Measurements from ENCODE around the gene EFNB1.

The EFNB1 gene

GRCh38 chrX:68834371-68835103 is 5.7 kb downstream of the EFNB1 start:
- H3K4me3 Mint-ChIP-seq, result peak overlapping the region; percentile 44
- DNase-seq, result no peak
- H3K9me3 Mint-ChIP-seq, result peaks cover 37% of the 10 kb centered on the region

GRCh38 chrX:68835104-68835442 is 6.3 kb downstream of the EFNB1 start:
- Mint-ChIP-seq H3K27ac (no peak overlapping the region), H3K9me3 (peaks cover 37% of the 10 kb centered on the region), H3K4me1 (peaks cover 63% of the 10 kb centered on the region), H3K36me3 (ENCODE audit: low read depth) (peaks cover 12% of the 10 kb centered on the region), H3K4me3 (no peak overlapping the region), H3K27me3 (ENCODE audit: low read depth, poor library complexity) (peaks cover 2% of the 10 kb centered on the region)
- no peak for DNase-seq
- no peak for TF ChIP-seq CTCF (IDR thresholded peaks at IDR 0.05)

More at GRCh38 chrX:68834371-68835103, 5.7 kb downstream of the EFNB1 start:
- Mint-ChIP-seq H3K27ac (no peak overlapping the region), H3K27me3 (ENCODE audit: low read depth, poor library complexity) (peaks cover 2% of the 10 kb centered on the region), H3K4me1 (peaks cover 63% of the 10 kb centered on the region), H3K36me3 (ENCODE audit: low read depth) (peaks cover 12% of the 10 kb centered on the region)
- no peak for TF ChIP-seq CTCF (IDR thresholded peaks at IDR 0.05)

GRCh38 chrX:68835468-68835867 is 6.6 kb downstream of the EFNB1 start:
- H3K4me1 Mint-ChIP-seq, result peaks cover 63% of the 10 kb centered on the region
- H3K27ac Mint-ChIP-seq, result no peak overlapping the region
- H3K27me3 Mint-ChIP-seq (ENCODE audit: low read depth, poor library complexity), result peaks cover 2% of the 10 kb centered on the region
- no peak for TF ChIP-seq CTCF (IDR thresholded peaks at IDR 0.05)
- DNase-seq, result no peak
- no peak overlapping the region for H3K4me3 Mint-ChIP-seq
- H3K36me3 Mint-ChIP-seq (ENCODE audit: low read depth), result peaks cover 16% of the 10 kb centered on the region
- H3K9me3 Mint-ChIP-seq, result peaks cover 40% of the 10 kb centered on the region

GRCh38 chrX:68837119-68837518 is 8.3 kb downstream of the EFNB1 start:
- H3K9me3 Mint-ChIP-seq, result peaks cover 43% of the 10 kb centered on the region
- H3K36me3 Mint-ChIP-seq (ENCODE audit: low read depth), result peaks cover 26% of the 10 kb centered on the region
- no peak for TF ChIP-seq CTCF (IDR thresholded peaks at IDR 0.05)
- peak overlapping the region; percentile 39 for H3K4me3 Mint-ChIP-seq
- no peak for DNase-seq
- H3K27me3 Mint-ChIP-seq (ENCODE audit: low read depth, poor library complexity), result peaks cover 2% of the 10 kb centered on the region
- peaks cover 57% of the 10 kb centered on the region for H3K4me1 Mint-ChIP-seq
- peak overlapping the region; percentile 12 for H3K27ac Mint-ChIP-seq

- peaks cover 38% of the 10 kb centered on the region for H3K9me3 Mint-ChIP-seq
- H3K4me1 Mint-ChIP-seq, result peaks cover 56% of the 10 kb centered on the region
- no peak for TF ChIP-seq CTCF (IDR thresholded peaks at IDR 0.05)
- no peak overlapping the region for H3K27ac Mint-ChIP-seq
- H3K27me3 Mint-ChIP-seq (ENCODE audit: low read depth, poor library complexity), result peaks cover 2% of the 10 kb centered on the region
- H3K4me3 Mint-ChIP-seq, result no peak overlapping the region
- no peak for DNase-seq
- peaks cover 28% of the 10 kb centered on the region for H3K36me3 Mint-ChIP-seq (ENCODE audit: low read depth)
Observed at GRCh38 chrX:68838571-68838910, 9.7 kb downstream of the EFNB1 start.

- H3K4me3 Mint-ChIP-seq, result no peak overlapping the region
- DNase-seq, result no peak
- H3K36me3 Mint-ChIP-seq (ENCODE audit: low read depth), result peaks cover 28% of the 10 kb centered on the region
- peaks cover 2% of the 10 kb centered on the region for H3K27me3 Mint-ChIP-seq (ENCODE audit: low read depth, poor library complexity)
- peaks cover 48% of the 10 kb centered on the region for H3K4me1 Mint-ChIP-seq
- peaks cover 41% of the 10 kb centered on the region for H3K9me3 Mint-ChIP-seq
- no peak overlapping the region for H3K27ac Mint-ChIP-seq
- TF ChIP-seq CTCF (IDR thresholded peaks at IDR 0.05), result no peak
Observed at GRCh38 chrX:68839771-68840170, 10.9 kb downstream of the EFNB1 start.

All from nephron progenitor cell (in vitro differentiated cells).